Liver (tissue), 9 donors: ENCODE data around the gene IGF2BP1. TPM values are rescaled to one million over a fixed set of nuclear protein-coding genes. Genes with fewer than 3 reads are reported as not detected.

ENCODE experiments used
- DNase-seq: peaks from one replicate; pipeline ENCODE4 v3.0.0-alpha.2; 2017; ENCODE audit warnings: low spot score
- H3K27ac ChIP-seq, 2 donors: one replicate each; pipeline ENCODE4 v1.7.0; 2013; ENCODE audit warnings: inconsistent platforms in 2 of 2, low read length in 2 of 2, control low read depth in 1 of 2, low read depth in 1 of 2, mild to moderate bottlenecking in 1 of 2
- H3K27me3 ChIP-seq, 4 donors: one replicate each; pipeline versions ENCODE4 v1.6.1 to v1.7.0; 2013; ENCODE audit warnings: low read length in 3 of 4, inconsistent platforms in 1 of 4, mild to moderate bottlenecking in 1 of 4, moderate library complexity in 1 of 4; ENCODE audit not compliant: control insufficient read depth in 4 of 4, insufficient read depth in 4 of 4
- H3K36me3 ChIP-seq, 4 donors: one replicate each; pipeline versions ENCODE4 v1.6.1 to v1.7.0; 2013; ENCODE audit warnings: low read length in 3 of 4, mild to moderate bottlenecking in 3 of 4, low read depth in 1 of 4, moderate library complexity in 1 of 4; ENCODE audit not compliant: control insufficient read depth in 4 of 4, insufficient read depth in 3 of 4
- H3K4me1 ChIP-seq, 4 donors: one replicate each; pipeline versions ENCODE4 v1.6.1 to v1.7.0; 2013; ENCODE audit warnings: low read length in 3 of 4, mild to moderate bottlenecking in 3 of 4, moderate library complexity in 1 of 4; ENCODE audit not compliant: control insufficient read depth in 4 of 4, insufficient read depth in 4 of 4
- H3K4me3 ChIP-seq, 3 donors: one replicate each; pipeline versions ENCODE4 v1.6.1 to v1.7.0; 2013; ENCODE audit warnings: low read length in 3 of 3, control low read depth in 1 of 3, low read depth in 1 of 3, mild to moderate bottlenecking in 1 of 3
- H3K9ac ChIP-seq, 2 donors: one replicate each; pipeline ENCODE4 v1.7.0; 2013; ENCODE audit warnings: low read length in 2 of 2, mild to moderate bottlenecking in 2 of 2, moderate library complexity in 2 of 2, control low read depth in 1 of 2, low read depth in 1 of 2
- H3K9me3 ChIP-seq, 4 donors: one replicate each; pipeline versions ENCODE4 v1.6.1 to v1.7.0; 2013; ENCODE audit warnings: low read length in 3 of 4; ENCODE audit not compliant: control insufficient read depth in 4 of 4
- ATF3 ChIP-seq: IDR thresholded peaks from 2 replicates; pipeline ENCODE4 v1.6.1; 2016; ENCODE audit warnings: antibody characterized with exemption
- CTCF ChIP-seq: fragments of 150-350 bp; IDR thresholded peaks from 2 replicates; pipeline ENCODE4 v1.5.1; 2017; ENCODE audit warnings: improper control_type of control experiment, low read depth, low read length; ENCODE audit not compliant: missing input control
- EGR1 ChIP-seq, 2 donors: IDR thresholded peaks; 2 replicates each; pipeline ENCODE4 v1.6.1; 2016 to 2018; ENCODE audit warnings: antibody characterized with exemption in 2 of 2, low read depth in 2 of 2
- FOXA2 ChIP-seq: IDR thresholded peaks from 2 replicates; pipeline ENCODE4 v1.6.1; 2016; ENCODE audit warnings: antibody characterized with exemption
- HNF4A ChIP-seq, 2 donors: conservative IDR thresholded peaks; 2 replicates each; pipeline ENCODE4 v1.6.1; 2016; ENCODE audit warnings: antibody characterized with exemption in 2 of 2, mild to moderate bottlenecking in 2 of 2
- HNF4G ChIP-seq: IDR thresholded peaks from 2 replicates; pipeline ENCODE4 v1.6.1; 2016; ENCODE audit warnings: antibody characterized with exemption
- JUND ChIP-seq, 2 donors: IDR thresholded peaks; 2 replicates each; pipeline ENCODE4 v1.6.1; 2016; ENCODE audit warnings: antibody characterized with exemption in 2 of 2
- MAX ChIP-seq: IDR thresholded peaks from 2 replicates; pipeline ENCODE4 v1.6.1; 2016; ENCODE audit warnings: antibody characterized with exemption
- NR2F2 ChIP-seq: IDR thresholded peaks from 2 replicates; pipeline ENCODE4 v1.6.1; 2016; ENCODE audit warnings: antibody characterized with exemption
- RAD21 ChIP-seq, 2 donors: IDR thresholded peaks; 2 replicates each; pipeline ENCODE4 v1.6.1; 2016; ENCODE audit warnings: antibody characterized with exemption in 2 of 2, mild to moderate bottlenecking in 2 of 2
- REST ChIP-seq: IDR thresholded peaks from 2 replicates; pipeline ENCODE4 v1.6.1; 2016; ENCODE audit warnings: antibody characterized with exemption, mild to moderate bottlenecking
- RXRA ChIP-seq, 2 donors: IDR thresholded peaks; 2 replicates each; pipeline ENCODE4 v1.6.1; 2017 to 2018; ENCODE audit warnings: antibody characterized with exemption in 2 of 2, mild to moderate bottlenecking in 1 of 2
- SP1 ChIP-seq: IDR thresholded peaks from 2 replicates; pipeline ENCODE4 v1.6.1; 2018; ENCODE audit warnings: antibody characterized with exemption, mild to moderate bottlenecking
- TAF1 ChIP-seq: conservative IDR thresholded peaks from 2 replicates; pipeline ENCODE4 v1.6.1; 2016; ENCODE audit warnings: antibody characterized with exemption, mild to moderate bottlenecking
- YY1 ChIP-seq: IDR thresholded peaks from 2 replicates; pipeline ENCODE4 v1.6.1; 2016; ENCODE audit warnings: antibody characterized with exemption, mild to moderate bottlenecking
- ZBTB33 ChIP-seq: IDR thresholded peaks from 2 replicates; pipeline ENCODE4 v1.6.1; 2016; ENCODE audit warnings: antibody characterized with exemption
- WGBS: extraction: QIAGEN DNeasy Blood & Tissue Kit; methylation state at CpG from one replicate; pipeline ENCODE4 v1.1.7; 2013; 5-methylcytosine and 5-hydroxymethylcytosine counted together
- polyA plus RNA-seq, 2 donors: library from polyadenylated mRNA; stranded (reverse) in 1 of 2; unstranded in 1 of 2; fragments of 200-250 nt in 1 of 2; fragments of >200 nt in 1 of 2; fragmentation: Nextera tagmentation in 1 of 2; extraction: Ambion mirVana in 1 of 2; gene quantifications; one replicate each; pipeline versions ENCODE4 v1.2.1 to v1.2.3, GENCODE V29; 2013 to 2015
- total RNA-seq, 2 donors: library from RNA; depleted of rRNA; stranded (reverse); fragments of >200 nt; gene quantifications; one replicate each; pipeline ENCODE4 v1.2.3, GENCODE V29; 2014
- donor health status: healthy.
- donor health status: healthy.
- donor health status: healthy.
- donor health status: healthy.
- donor health status: healthy.

IGF2BP1 gene
- total and polyA plus RNA-seq, 4 donors: 22.6 TPM; not detected in 3

GRCh38 chr17:49045376-49045775, 48.2 kb downstream of the IGF2BP1 start:
- Histone ChIP-seq H3K36me3 (no peaks in the 10 kb centered on the region), H3K9me3 (no peaks in the 10 kb centered on the region), H3K27me3 (peaks cover 0 to 7% (median 0%) of the 10 kb centered on the region in 4 donors), H3K4me1 (no peaks in the 10 kb centered on the region), H3K27ac (no peak overlapping the region), H3K9ac (no peak overlapping the region), H3K4me3 (no peak overlapping the region)
- WGBS: 84% methylated on average over 2 of the region's 2 CpGs
- TF ChIP-seq RXRA (IDR thresholded peaks at IDR 0.05) (no peak), ZBTB33 (no peak), JUND (IDR thresholded peaks at IDR 0.05) (no peak), CTCF (no peak), EGR1 (IDR thresholded peaks at IDR 0.05; ENCODE audit: low read depth in 2 of 2) (no peak), RAD21 (IDR thresholded peaks at IDR 0.05) (no peak)
- no peak for DNase-seq

GRCh38 chr17:49046912-49047311, 49.7 kb downstream of the IGF2BP1 start:
- no peak for DNase-seq
- no peaks in the 10 kb centered on the region for H3K9me3 ChIP-seq
- no peaks in the 10 kb centered on the region for H3K36me3 ChIP-seq
- H3K9ac ChIP-seq: no peak overlapping the region
- H3K27ac ChIP-seq: no peak overlapping the region
- no peak for TF ChIP-seq RXRA (IDR thresholded peaks at IDR 0.05)
- TF ChIP-seq MAX: no peak
- TF ChIP-seq EGR1 (IDR thresholded peaks at IDR 0.05; ENCODE audit: low read depth in 2 of 2): no peak
- peaks cover 0 to 7% (median 0%) of the 10 kb centered on the region in 4 donors for H3K27me3 ChIP-seq
- no peak overlapping the region for H3K4me3 ChIP-seq
- no peaks in the 10 kb centered on the region for H3K4me1 ChIP-seq

GRCh38 chr17:49049265-49049664, 52.1 kb downstream of the IGF2BP1 start:
- Histone ChIP-seq H3K27ac (no peak overlapping the region), H3K36me3 (no peaks in the 10 kb centered on the region), H3K4me1 (no peaks in the 10 kb centered on the region), H3K9me3 (no peaks in the 10 kb centered on the region), H3K4me3 (no peak overlapping the region), H3K27me3 (peaks cover 0 to 9% (median 0%) of the 10 kb centered on the region in 4 donors), H3K9ac (no peak overlapping the region)
- WGBS: 86% methylated on average over 11 of the region's 11 CpGs
- no peak for DNase-seq
- TF ChIP-seq FOXA2 (no peak), HNF4A (conservative IDR thresholded peaks at IDR 0.05) (no peak), RAD21 (IDR thresholded peaks at IDR 0.05) (no peak), ATF3 (no peak), HNF4G (no peak), CTCF (no peak), REST (no peak), NR2F2 (no peak), RXRA (IDR thresholded peaks at IDR 0.05) (no peak), ZBTB33 (no peak), SP1 (no peak), YY1 (no peak), TAF1 (no peak)
